ENCODE results near the gene EIF4E3. TPM values are rescaled to one million over a fixed set of nuclear protein-coding genes. Genes with fewer than 3 reads are reported as not detected.

The EIF4E3 gene
- total RNA-seq, 1 donor from 2014 or later: 25.3 TPM

DNA sequence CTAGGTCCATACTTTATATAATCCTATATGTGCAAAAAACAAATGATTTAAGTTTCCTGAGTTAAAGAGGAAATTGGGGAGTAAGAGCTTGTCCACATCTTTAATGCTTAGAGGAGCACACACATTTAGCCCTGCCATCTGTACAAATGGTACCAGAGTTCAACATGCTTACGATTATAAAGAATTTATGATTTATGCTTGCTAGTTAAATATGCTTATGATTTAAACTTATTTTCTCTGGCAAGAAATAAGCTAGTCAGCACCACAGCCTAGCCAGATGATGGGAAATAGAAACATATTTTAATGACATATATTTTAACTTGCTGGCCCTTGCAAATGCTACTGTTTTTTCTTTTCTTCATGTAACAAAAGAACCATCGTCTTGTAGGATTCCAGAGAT is 48.3 kb downstream of the EIF4E3 start:
- TF ChIP-seq, protein P1, sequence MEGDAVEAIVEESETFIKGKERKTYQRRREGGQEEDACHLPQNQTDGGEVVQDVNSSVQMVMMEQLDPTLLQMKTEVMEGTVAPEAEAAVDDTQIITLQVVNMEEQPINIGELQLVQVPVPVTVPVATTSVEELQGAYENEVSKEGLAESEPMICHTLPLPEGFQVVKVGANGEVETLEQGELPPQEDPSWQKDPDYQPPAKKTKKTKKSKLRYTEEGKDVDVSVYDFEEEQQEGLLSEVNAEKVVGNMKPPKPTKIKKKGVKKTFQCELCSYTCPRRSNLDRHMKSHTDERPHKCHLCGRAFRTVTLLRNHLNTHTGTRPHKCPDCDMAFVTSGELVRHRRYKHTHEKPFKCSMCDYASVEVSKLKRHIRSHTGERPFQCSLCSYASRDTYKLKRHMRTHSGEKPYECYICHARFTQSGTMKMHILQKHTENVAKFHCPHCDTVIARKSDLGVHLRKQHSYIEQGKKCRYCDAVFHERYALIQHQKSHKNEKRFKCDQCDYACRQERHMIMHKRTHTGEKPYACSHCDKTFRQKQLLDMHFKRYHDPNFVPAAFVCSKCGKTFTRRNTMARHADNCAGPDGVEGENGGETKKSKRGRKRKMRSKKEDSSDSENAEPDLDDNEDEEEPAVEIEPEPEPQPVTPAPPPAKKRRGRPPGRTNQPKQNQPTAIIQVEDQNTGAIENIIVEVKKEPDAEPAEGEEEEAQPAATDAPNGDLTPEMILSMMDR (IDR thresholded peaks at IDR 0.05): no peak
- TF ChIP-seq POLR2AphosphoS5 (IDR thresholded peaks at IDR 0.05; ENCODE audit: insufficient read depth in 1 of 2, low read depth in 1 of 2) (no peak), POLR2A (IDR thresholded peaks at IDR 0.05) (no peak)
- H3K4me3 ChIP-seq: no peak overlapping the region
- no peak overlapping the region for H3K27ac ChIP-seq
- H3K27me3 ChIP-seq: no peaks in the 10 kb centered on the region
- no peaks in the 10 kb centered on the region for H3K9me3 ChIP-seq
- no peak for DNase-seq (ENCODE audit: extremely low spot score in 2 of 2)
- intact Hi-C loops (cut with DNase I): no loop called here
- H3K4me1 ChIP-seq: peaks cover 13% of the 10 kb centered on the region
- no peaks in the 10 kb centered on the region for H3K36me3 ChIP-seq

DNA sequence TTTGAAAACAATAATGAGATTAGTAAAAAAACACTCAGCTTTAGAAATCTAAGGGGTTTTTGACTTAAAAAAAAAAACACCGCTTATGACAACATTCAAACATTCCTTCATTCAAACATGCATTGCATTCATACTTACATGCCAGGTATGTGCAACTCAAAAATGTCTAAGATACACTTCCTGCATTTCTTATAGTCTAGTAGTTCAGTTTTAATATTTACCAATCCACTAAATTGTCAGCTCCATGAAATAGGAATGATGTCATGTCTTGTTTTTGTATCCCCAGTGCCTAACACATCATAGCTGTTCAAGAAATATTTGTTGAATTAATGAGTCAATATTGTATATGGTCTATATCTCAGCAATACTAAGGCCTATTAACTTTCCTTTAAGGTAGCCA is 51.7 kb downstream of the EIF4E3 start:
- no peaks in the 10 kb centered on the region for H3K9me3 ChIP-seq
- H3K4me1 ChIP-seq: no peaks in the 10 kb centered on the region
- H3K4me3 ChIP-seq: no peak overlapping the region
- intact Hi-C loops (cut with DNase I): no loop called here
- H3K27ac ChIP-seq: no peak overlapping the region
- TF ChIP-seq POLR2A (IDR thresholded peaks at IDR 0.05): no peak
- TF ChIP-seq, protein P1 (IDR thresholded peaks at IDR 0.05): no peak
- DNase-seq (ENCODE audit: extremely low spot score in 2 of 2): no peak
- no peaks in the 10 kb centered on the region for H3K27me3 ChIP-seq
- no peaks in the 10 kb centered on the region for H3K36me3 ChIP-seq

DNA sequence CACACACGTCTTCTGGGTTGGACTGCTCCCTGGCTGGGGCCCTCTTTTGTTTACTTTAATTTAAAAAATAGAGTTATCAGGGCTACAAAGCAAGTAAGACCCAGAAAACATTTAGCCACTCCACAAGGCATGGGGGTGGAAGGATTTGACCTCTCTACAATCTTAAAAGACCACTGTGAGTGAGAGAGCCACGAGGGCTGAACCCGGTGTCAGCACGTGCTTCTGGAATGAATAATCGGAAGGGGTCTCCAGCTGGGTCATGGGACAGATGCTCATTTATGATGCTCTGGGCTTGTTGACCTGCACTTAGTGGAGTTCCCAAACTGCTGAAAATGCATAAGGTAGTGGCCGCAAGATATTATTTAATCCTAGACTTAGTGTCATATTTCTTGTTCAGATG is 52.4 kb downstream of the EIF4E3 start:
- Histone ChIP-seq H3K4me1 (no peaks in the 10 kb centered on the region), H3K27ac (no peak overlapping the region), H3K27me3 (no peaks in the 10 kb centered on the region), H3K9me3 (no peaks in the 10 kb centered on the region), H3K36me3 (no peaks in the 10 kb centered on the region), H3K4me3 (no peak overlapping the region)
- TF ChIP-seq POLR2A (IDR thresholded peaks at IDR 0.05): no peak
- TF ChIP-seq POLR2AphosphoS5 (IDR thresholded peaks at IDR 0.05; ENCODE audit: insufficient read depth in 1 of 2, low read depth in 1 of 2): no peak
- TF ChIP-seq, protein P1 (IDR thresholded peaks at IDR 0.05): no peak
- intact Hi-C loops (cut with DNase I): no loop called here
- no peak for DNase-seq (ENCODE audit: extremely low spot score in 2 of 2)

DNA sequence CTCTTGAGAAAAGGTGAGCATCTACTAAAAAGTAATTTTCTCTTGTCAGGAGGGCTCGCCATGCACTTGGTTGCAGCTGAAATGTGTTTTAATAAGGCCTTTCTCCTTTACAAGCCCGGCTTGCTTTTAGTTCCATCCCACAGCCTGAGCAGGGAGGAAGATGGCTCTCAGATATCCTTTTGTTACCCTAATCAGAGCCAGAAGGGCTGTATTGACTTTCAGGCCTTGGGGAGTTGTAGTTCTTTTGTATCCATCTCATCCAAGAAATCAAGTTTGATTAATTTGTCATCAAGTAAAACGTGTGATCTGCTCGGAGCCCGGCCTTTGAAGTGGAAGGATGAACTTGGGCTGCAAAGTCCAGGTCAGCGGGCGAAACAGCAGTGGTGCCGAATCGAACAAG is 52.9 kb downstream of the EIF4E3 start:
- Histone ChIP-seq H3K4me1 (no peaks in the 10 kb centered on the region), H3K27ac (no peak overlapping the region), H3K36me3 (no peaks in the 10 kb centered on the region), H3K4me3 (no peak overlapping the region), H3K9me3 (no peaks in the 10 kb centered on the region), H3K27me3 (no peaks in the 10 kb centered on the region)
- TF ChIP-seq POLR2A (IDR thresholded peaks at IDR 0.05) (no peak), POLR2AphosphoS5 (IDR thresholded peaks at IDR 0.05; ENCODE audit: insufficient read depth in 1 of 2, low read depth in 1 of 2) (no peak)
- TF ChIP-seq, protein P1 (IDR thresholded peaks at IDR 0.05): no peak
- intact Hi-C loops (cut with DNase I): no loop called here
- no peak for DNase-seq (ENCODE audit: extremely low spot score in 2 of 2)

DNA sequence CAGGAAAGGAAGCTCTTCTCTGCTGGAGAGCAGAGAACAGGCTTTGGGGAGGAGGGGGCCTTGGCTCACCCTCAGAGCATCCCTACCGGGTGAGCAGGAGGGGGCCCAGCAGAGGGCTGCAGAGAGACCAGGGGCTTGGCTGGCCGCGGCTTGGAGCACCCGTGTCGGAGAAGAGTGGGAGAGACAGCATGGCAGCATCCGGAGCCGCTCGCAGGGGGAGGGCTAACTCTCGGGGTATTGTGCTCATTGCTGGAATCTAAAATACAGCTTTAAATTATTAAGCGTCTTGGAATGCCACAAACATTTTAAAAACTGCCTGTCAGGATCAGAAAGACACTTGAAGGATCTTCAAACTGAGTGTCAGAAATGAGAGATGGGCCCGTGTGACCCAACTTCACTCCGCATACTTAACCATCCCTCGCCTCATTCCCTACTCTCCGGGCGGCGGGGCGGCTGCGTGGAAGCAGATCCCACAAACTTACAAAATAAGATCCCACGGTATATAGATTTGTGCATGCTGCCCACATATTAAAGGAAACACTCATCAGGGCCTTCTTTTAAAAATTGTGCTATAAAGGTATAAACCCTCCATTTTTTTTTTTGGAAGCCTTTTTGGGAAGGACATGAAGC is 53.9 kb downstream of the EIF4E3 start:
- no peaks in the 10 kb centered on the region for H3K27me3 ChIP-seq
- no peak overlapping the region for H3K27ac ChIP-seq
- no peaks in the 10 kb centered on the region for H3K36me3 ChIP-seq
- no peaks in the 10 kb centered on the region for H3K4me1 ChIP-seq
- intact Hi-C loops (cut with DNase I): no loop called here
- no peak overlapping the region for H3K4me3 ChIP-seq
- TF ChIP-seq POLR2AphosphoS5 (IDR thresholded peaks at IDR 0.05; ENCODE audit: insufficient read depth in 1 of 2, low read depth in 1 of 2) (no peak), POLR2A (IDR thresholded peaks at IDR 0.05) (no peak)
- TF ChIP-seq, protein P1 (IDR thresholded peaks at IDR 0.05): no peak
- H3K9me3 ChIP-seq: no peaks in the 10 kb centered on the region
- no peak for DNase-seq (ENCODE audit: extremely low spot score in 2 of 2)
